Transverse colon (tissue), 4 donors: ENCODE results near the gene SLC43A1. TPM values are rescaled to one million over a fixed set of nuclear protein-coding genes. Genes with fewer than 3 reads are reported as not detected.

Source experiments
- DNase-seq: peaks from one replicate; pipeline ENCODE4 v3.0.0-alpha.2; 2019
- H3K27ac ChIP-seq, 4 donors: fragments of 200-600 bp; sonication (generic); 2 replicates each; pipeline ENCODE4 v1.5.1; 2016 to 2018; ENCODE audit warnings: inconsistent platforms in 4 of 4
- H3K27me3 ChIP-seq: fragments of 200-600 bp; sonication (generic); 2 replicates; pipeline ENCODE4 v1.5.1; 2017; ENCODE audit warnings: inconsistent platforms
- H3K36me3 ChIP-seq, 4 donors: fragments of 200-600 bp; sonication (generic); 2 replicates each; pipeline ENCODE4 v1.5.1; 2017 to 2019; ENCODE audit warnings: inconsistent platforms in 4 of 4
- H3K4me1 ChIP-seq, 4 donors: fragments of 200-600 bp; sonication (generic); 2 replicates each; pipeline ENCODE4 v1.5.1; 2017 to 2020; ENCODE audit warnings: inconsistent platforms in 4 of 4
- H3K4me3 ChIP-seq, 4 donors: fragments of 200-600 bp; sonication (generic); 1 replicate in 1 of 4; 2 replicates in 3 of 4; pipeline versions ENCODE4 v1.5.1 to v1.6.1; 2017 to 2019; ENCODE audit warnings: inconsistent platforms in 4 of 4
- H3K9me3 ChIP-seq, 2 donors: fragments of 200-600 bp; sonication (generic); 2 replicates each; pipeline ENCODE4 v1.5.1; 2017 to 2019; ENCODE audit warnings: inconsistent platforms in 2 of 2
- EP300 ChIP-seq: sonication (generic); formaldehyde crosslinking; IDR thresholded peaks from one replicate; pipeline ENCODE4 v1.6.1; 2017; ENCODE audit warnings: antibody characterized with exemption, low read depth
- POLR2A ChIP-seq: fragments of 450-650 bp; IDR thresholded peaks from one replicate; pipeline ENCODE4 v1.6.1; 2016; ENCODE audit warnings: antibody characterized with exemption, mild to moderate bottlenecking, moderate library complexity
- POLR2AphosphoS5 ChIP-seq, 3 donors: sonication (generic); formaldehyde crosslinking; IDR thresholded peaks; one replicate each; pipeline ENCODE4 v1.6.1; 2016; ENCODE audit warnings: antibody characterized with exemption in 3 of 3
- WGBS, 2 donors: methylation state at CpG; one replicate each; pipeline ENCODE4 v1.1.5; 2018; ENCODE audit warnings: low coverage in 1 of 2; 5-methylcytosine and 5-hydroxymethylcytosine counted together
- in situ Hi-C, 4 donors: fragments of 200-750 bp; cut with MboI; loops; one replicate each; pipeline versions ENCODE4 v1.15.0 to v1.15.1; 2017; ENCODE audit warnings: low sequenced_read_pairs in 3 of 4, low pct_ligation_motif_present in 1 of 4, low pct_unique_long_range_greater_than_20kb in 1 of 4
- intact Hi-C: fragments of 100-400 bp; cut with DNase I; formaldehyde crosslinking; loops from one replicate; pipeline ENCODE4 v1.15.1; 2023; ENCODE audit warnings: low total_unique reads
- total RNA-seq, 4 donors: library from RNA; depleted of rRNA; stranded (reverse); fragments of >200 nt; gene quantifications; one replicate each; pipeline ENCODE4 v1.1.0, GENCODE V29; 2016
- TF ChIP-seq, protein P1 (sequence below), 5 experiments: fragments of 200-600 bp in 3 of 5; fragments of 450-650 bp in 2 of 5; sonication (generic) in 3 of 5; IDR thresholded peaks; 1 replicate in 2 of 5; 2 replicates in 3 of 5; pipeline ENCODE4 v1.5.1; 2016 to 2017; ENCODE audit warnings: antibody characterized with exemption in 5 of 5, inconsistent platforms in 3 of 5, mild to moderate bottlenecking in 2 of 5, moderate library complexity in 1 of 5

Gene SLC43A1
- total RNA-seq, 4 donors from 2014 or later = 7.5 to 30.4 (median 15.2) TPM

GRCh38 chr11:57464539-57465181 is 50.8 kb downstream of the SLC43A1 start:
- DNase-seq = no peak
- Histone ChIP-seq H3K9me3 (no peaks in the 10 kb centered on the region), H3K4me1 (peaks cover 3 to 15% (median 14%) of the 10 kb centered on the region in 4 donors), H3K36me3 (no peaks in the 10 kb centered on the region), H3K27me3 (peaks cover 28% of the 10 kb centered on the region), H3K27ac (no peak overlapping the region), H3K4me3 (no peak overlapping the region)
- TF ChIP-seq POLR2AphosphoS5 (IDR thresholded peaks at IDR 0.05) = no peak
- TF ChIP-seq, protein P1, sequence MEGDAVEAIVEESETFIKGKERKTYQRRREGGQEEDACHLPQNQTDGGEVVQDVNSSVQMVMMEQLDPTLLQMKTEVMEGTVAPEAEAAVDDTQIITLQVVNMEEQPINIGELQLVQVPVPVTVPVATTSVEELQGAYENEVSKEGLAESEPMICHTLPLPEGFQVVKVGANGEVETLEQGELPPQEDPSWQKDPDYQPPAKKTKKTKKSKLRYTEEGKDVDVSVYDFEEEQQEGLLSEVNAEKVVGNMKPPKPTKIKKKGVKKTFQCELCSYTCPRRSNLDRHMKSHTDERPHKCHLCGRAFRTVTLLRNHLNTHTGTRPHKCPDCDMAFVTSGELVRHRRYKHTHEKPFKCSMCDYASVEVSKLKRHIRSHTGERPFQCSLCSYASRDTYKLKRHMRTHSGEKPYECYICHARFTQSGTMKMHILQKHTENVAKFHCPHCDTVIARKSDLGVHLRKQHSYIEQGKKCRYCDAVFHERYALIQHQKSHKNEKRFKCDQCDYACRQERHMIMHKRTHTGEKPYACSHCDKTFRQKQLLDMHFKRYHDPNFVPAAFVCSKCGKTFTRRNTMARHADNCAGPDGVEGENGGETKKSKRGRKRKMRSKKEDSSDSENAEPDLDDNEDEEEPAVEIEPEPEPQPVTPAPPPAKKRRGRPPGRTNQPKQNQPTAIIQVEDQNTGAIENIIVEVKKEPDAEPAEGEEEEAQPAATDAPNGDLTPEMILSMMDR (IDR thresholded peaks at IDR 0.05) = no peak
- no peak for TF ChIP-seq POLR2A
- WGBS, 2 donors = 34 to 54% methylated on average over 4 to 30 of the region's 30 CpGs
- intact Hi-C loops (no loop called here), in situ Hi-C loops (loop anchor here in 2 of 4 donors (25.0 kb wide), 2 partner anchors 173 to 1048 kb away; partner anchors contain the start of genes YPEL4 (in 2 of the 2) and OR5B21 (in 1 of the 2))

DNA sequence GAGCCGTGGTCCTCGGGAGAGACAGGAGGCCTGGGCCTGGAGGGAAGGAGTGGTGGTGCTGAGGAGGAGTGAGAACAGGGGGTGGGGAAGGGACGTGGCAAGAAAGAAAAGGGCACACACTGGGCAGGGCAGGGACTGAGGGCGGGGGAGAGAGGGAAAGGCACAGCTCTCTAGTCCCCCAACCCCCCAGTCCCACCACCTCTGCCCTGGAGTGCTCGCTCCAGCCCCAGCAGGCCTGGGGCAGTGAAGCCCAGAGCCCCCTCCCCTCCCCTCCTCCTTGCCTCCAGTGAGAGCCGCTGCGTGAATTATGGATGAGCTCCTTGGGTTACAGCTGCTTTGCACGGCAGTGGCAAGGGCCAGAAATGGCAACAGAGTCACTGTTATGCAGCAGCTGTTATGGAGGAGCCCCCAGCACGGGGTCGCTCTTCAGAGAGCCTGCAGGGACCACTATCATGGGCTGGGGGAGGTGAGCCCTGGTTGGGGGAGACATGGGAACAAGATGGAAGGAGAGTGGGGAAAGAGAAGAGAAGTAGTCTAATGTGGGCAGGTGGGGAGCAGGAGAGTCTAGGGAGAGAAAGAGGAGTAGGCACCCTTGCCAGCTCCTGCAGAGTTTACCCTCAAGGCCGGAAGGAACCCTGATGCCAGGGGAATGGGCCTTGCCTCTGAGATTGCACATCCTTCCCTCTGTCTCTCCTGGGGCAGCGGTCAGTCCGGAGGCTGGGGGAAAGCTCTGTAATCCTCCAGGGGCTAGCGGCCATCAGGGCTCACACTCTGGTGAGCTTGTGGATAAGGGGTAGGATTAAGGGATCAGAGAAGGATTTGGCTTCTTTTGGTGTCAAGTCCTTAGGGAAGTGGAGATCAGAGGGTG is 51.6 kb downstream of the SLC43A1 start:
- in situ Hi-C loops (loop anchor here in 2 of 4 donors (25.0 kb wide), 2 partner anchors 173 to 1048 kb away; partner anchors contain the start of genes YPEL4 (in 2 of the 2) and OR5B21 (in 1 of the 2)), intact Hi-C loops (no loop called here)
- Histone ChIP-seq H3K4me1 (peaks cover 9 to 22% (median 21%) of the 10 kb centered on the region in 4 donors), H3K9me3 (no peaks in the 10 kb centered on the region), H3K27ac (no peak overlapping the region), H3K36me3 (no peaks in the 10 kb centered on the region), H3K27me3 (peaks cover 35% of the 10 kb centered on the region), H3K4me3 (no peak overlapping the region)
- WGBS, 2 donors = 80 to 100% methylated on average over 2 to 14 of the region's 14 CpGs
- DNase-seq = no peak
- TF ChIP-seq POLR2A = no peak
- no peak for TF ChIP-seq POLR2AphosphoS5 (IDR thresholded peaks at IDR 0.05)
- TF ChIP-seq EP300 = no peak
- TF ChIP-seq, protein P1 (IDR thresholded peaks at IDR 0.05) = no peak

- Histone ChIP-seq H3K4me3 (no peak overlapping the region), H3K36me3 (no peaks in the 10 kb centered on the region), H3K4me1 (peaks cover 22 to 35% (median 33%) of the 10 kb centered on the region in 4 donors), H3K27ac (no peak overlapping the region), H3K27me3 (peaks cover 48% of the 10 kb centered on the region), H3K9me3 (no peaks in the 10 kb centered on the region)
- intact Hi-C loops (no loop called here), in situ Hi-C loops (loop anchor here in 2 of 4 donors (25.0 kb wide), 2 partner anchors 175 to 1050 kb away; partner anchors contain the start of genes YPEL4 (in 2 of the 2) and OR5B21 (in 1 of the 2))
- 67 to 90% methylated on average over 1 to 3 of the region's 3 CpGs for WGBS, 2 donors
- no peak for TF ChIP-seq EP300
- no peak for TF ChIP-seq POLR2AphosphoS5 (IDR thresholded peaks at IDR 0.05)
- TF ChIP-seq, protein P1 (IDR thresholded peaks at IDR 0.05) = no peak
- no peak for TF ChIP-seq POLR2A
- no peak for DNase-seq
Observed at GRCh38 chr11:57462597-57462996, 52.9 kb downstream of the SLC43A1 start.
